GM23338 (cell line): ENCODE measurements around the gene HACD1. TPM values are rescaled to one million over a fixed set of nuclear protein-coding genes. Genes with fewer than 3 reads are reported as not detected.

Experiments used
- ATAC-seq: fragments of 200-7000 bp; cut with Tn5 transposase; 3 replicates; pipeline ENCODE4 v1.9.1; 2020
- DNase-seq: peaks from one replicate; pipeline ENCODE4 v3.0.0-alpha.2; 2015; ENCODE audit warnings: low spot score
- H2AFZ ChIP-seq: fragments of 200-600 bp; sonication (generic); 2 replicates; pipeline ENCODE4 v1.8.0; 2016; ENCODE audit warnings: antibody characterized with exemption, mild to moderate bottlenecking, moderate library complexity
- H3F3A ChIP-seq: fragments of 200-600 bp; sonication (generic); replicated peaks from 2 replicates; pipeline ENCODE4 v1.8.0; 2017; ENCODE audit warnings: antibody characterized with exemption, mixed run types, low read depth
- H3K27ac ChIP-seq: fragments of 200-600 bp; sonication (generic); 2 replicates; pipeline ENCODE4 v1.6.1; 2016; ENCODE audit warnings: low read depth
- H3K27me3 ChIP-seq: fragments of 200-600 bp; sonication (generic); 2 replicates; pipeline ENCODE4 v1.8.0; 2016; ENCODE audit warnings: mild to moderate bottlenecking, mixed run types, moderate library complexity; ENCODE audit not compliant: insufficient read depth
- H3K36me3 ChIP-seq: fragments of 200-600 bp; sonication (generic); 2 replicates; pipeline ENCODE4 v1.8.0; 2016; ENCODE audit warnings: mild to moderate bottlenecking; ENCODE audit not compliant: insufficient read depth
- H3K4me1 ChIP-seq: fragments of 200-600 bp; sonication (generic); 2 replicates; pipeline ENCODE4 v1.8.0; 2016; ENCODE audit warnings: mild to moderate bottlenecking, moderate library complexity; ENCODE audit not compliant: insufficient read depth
- H3K4me2 ChIP-seq: fragments of 200-600 bp; sonication (generic); 2 replicates; pipeline ENCODE4 v1.7.1; 2017; ENCODE audit warnings: mixed run types
- H3K4me3 ChIP-seq: fragments of 200-600 bp; sonication (generic); 2 replicates; pipeline ENCODE4 v1.6.1; 2016; ENCODE audit warnings: mixed run types
- H3K79me2 ChIP-seq: fragments of 200-600 bp; sonication (generic); replicated peaks from 2 replicates; pipeline ENCODE4 v1.8.0; 2017; ENCODE audit warnings: mild to moderate bottlenecking; ENCODE audit not compliant: insufficient read depth
- H3K9me2 ChIP-seq: fragments of 200-600 bp; sonication (generic); 2 replicates; pipeline ENCODE4 v1.8.0; 2017; ENCODE audit not compliant: insufficient read depth
- H4K20me1 ChIP-seq: fragments of 200-600 bp; sonication (generic); replicated peaks from 2 replicates; pipeline ENCODE4 v1.8.0; 2017; ENCODE audit warnings: mild to moderate bottlenecking; ENCODE audit not compliant: insufficient read depth
- H3K27ac Mint-ChIP-seq: 2 replicates; pipeline ENCODE4 v1.8.0; 2020; ENCODE audit warnings: inconsistent platforms, mild to moderate bottlenecking, moderate library complexity, mixed read lengths
- H3K27me3 Mint-ChIP-seq: 3 replicates; pipeline ENCODE4 v1.8.0; 2022; ENCODE audit warnings: low read depth, mild to moderate bottlenecking, moderate library complexity, mixed read lengths, inconsistent platforms; ENCODE audit not compliant: insufficient read depth, poor library complexity
- H3K36me3 Mint-ChIP-seq: 3 replicates; pipeline ENCODE4 v1.8.0; 2021; ENCODE audit warnings: low read depth, mild to moderate bottlenecking, inconsistent platforms, moderate library complexity, mixed read lengths
- H3K4me1 Mint-ChIP-seq: 3 replicates; pipeline ENCODE4 v1.8.0; 2020; ENCODE audit warnings: mild to moderate bottlenecking, inconsistent platforms, mixed read lengths
- H3K4me3 Mint-ChIP-seq: 3 replicates; pipeline ENCODE4 v1.8.0; 2021; ENCODE audit warnings: moderate library complexity, mild to moderate bottlenecking, inconsistent platforms, mixed read lengths
- H3K9me3 Mint-ChIP-seq: 3 replicates; pipeline ENCODE4 v1.8.0; 2020; ENCODE audit warnings: moderate library complexity, mild to moderate bottlenecking, inconsistent platforms, mixed read lengths
- EZH2 ChIP-seq: fragments of 200-600 bp; sonication (generic); IDR thresholded peaks from one replicate; pipeline ENCODE4 v1.8.0; 2017; ENCODE audit warnings: antibody characterized with exemption, mild to moderate bottlenecking, low read depth; ENCODE audit not compliant: unreplicated experiment
- NANOG ChIP-seq: IDR thresholded peaks from 2 replicates; pipeline ENCODE4 v1.6.1; 2016; ENCODE audit warnings: antibody characterized with exemption, borderline replicate concordance
- POLR2AphosphoS5 ChIP-seq: IDR thresholded peaks from 2 replicates; pipeline ENCODE4 v1.6.1; 2016; ENCODE audit warnings: antibody characterized with exemption, low read depth
- ZNF114 ChIP-seq: fragments of 250-450 bp; sonication (Bioruptor Pico); IDR thresholded peaks from 2 replicates; pipeline ENCODE4 v1.5.0; 2020; ENCODE audit warnings: mild to moderate bottlenecking, moderate library complexity
- ZNF331 ChIP-seq: fragments of 250-450 bp; sonication (Bioruptor Pico); IDR thresholded peaks from 2 replicates; pipeline ENCODE4 v1.5.0; 2020; ENCODE audit warnings: low read depth, mild to moderate bottlenecking, moderate library complexity
- polyA plus RNA-seq: library from polyadenylated mRNA; unstranded; fragments of >200 nt; fragmentation: Nextera tagmentation; extraction: Ambion mirVana; gene quantifications from 2 replicates; pipeline ENCODE4 v1.2.1, GENCODE V29; 2016
- total RNA-seq: library from RNA; depleted of rRNA; stranded (reverse); fragments of >200 nt; shearing (Covaris generic); gene quantifications from 2 replicates; pipeline ENCODE4 v1.2.3, GENCODE V29; 2014
- TF ChIP-seq, protein P1 (sequence below): fragments of 250-450 bp; sonication (Bioruptor Pico); IDR thresholded peaks from 2 replicates; pipeline ENCODE4 v1.5.0; 2020; ENCODE audit warnings: mild to moderate bottlenecking, moderate library complexity
- TF ChIP-seq, protein P2 (sequence below), 2 experiments: fragments of 200-600 bp in 1 of 2; sonication (generic) in 1 of 2; conservative IDR thresholded peaks; 2 replicates each; pipeline versions ENCODE4 v1.5.1 to v1.6.1; 2016 to 2017; ENCODE audit warnings: antibody characterized with exemption in 2 of 2, low read depth in 2 of 2, mild to moderate bottlenecking in 2 of 2, moderate library complexity in 1 of 2
- TF ChIP-seq, protein P3 (sequence below): IDR thresholded peaks from 2 replicates; pipeline ENCODE4 v1.6.1; 2016; ENCODE audit warnings: antibody characterized with exemption

Gene HACD1
- total and polyA plus RNA-seq, 2 experiments from 2014 or later = 32.2 to 66.2 TPM

- no peaks in the 10 kb centered on the region for H3K36me3 ChIP-seq
- H3K4me3 ChIP-seq = no peak overlapping the region
- Mint-ChIP-seq H3K27me3 (peaks cover 4% of the 10 kb centered on the region), H3K4me3 (no peak overlapping the region), H3K4me1 (no peaks in the 10 kb centered on the region; the same call in 2 of the 3 replicates), H3K36me3 (no peaks in the 10 kb centered on the region), H3K9me3 (no peaks in the 10 kb centered on the region), H3K27ac (no peak overlapping the region)
- H3K4me2 ChIP-seq = no peak overlapping the region
- no peak overlapping the region for H2AFZ ChIP-seq
- no peak overlapping the region for H3K27ac ChIP-seq
- H3K79me2 ChIP-seq = peaks cover 18% of the 10 kb centered on the region
- DNase-seq (peak; percentile 79), ATAC-seq (peak; percentile 83)
- H3K4me1 ChIP-seq = peaks cover 3% of the 10 kb centered on the region; the same call in 1 of the 2 replicates
- H4K20me1 ChIP-seq = no peaks in the 10 kb centered on the region
- TF ChIP-seq ZNF331 (CRISPR knock-in tag) (no peak), ZNF114 (no peak), POLR2AphosphoS5 (no peak), NANOG (no peak), EZH2 (no peak)
- TF ChIP-seq, protein P1, sequence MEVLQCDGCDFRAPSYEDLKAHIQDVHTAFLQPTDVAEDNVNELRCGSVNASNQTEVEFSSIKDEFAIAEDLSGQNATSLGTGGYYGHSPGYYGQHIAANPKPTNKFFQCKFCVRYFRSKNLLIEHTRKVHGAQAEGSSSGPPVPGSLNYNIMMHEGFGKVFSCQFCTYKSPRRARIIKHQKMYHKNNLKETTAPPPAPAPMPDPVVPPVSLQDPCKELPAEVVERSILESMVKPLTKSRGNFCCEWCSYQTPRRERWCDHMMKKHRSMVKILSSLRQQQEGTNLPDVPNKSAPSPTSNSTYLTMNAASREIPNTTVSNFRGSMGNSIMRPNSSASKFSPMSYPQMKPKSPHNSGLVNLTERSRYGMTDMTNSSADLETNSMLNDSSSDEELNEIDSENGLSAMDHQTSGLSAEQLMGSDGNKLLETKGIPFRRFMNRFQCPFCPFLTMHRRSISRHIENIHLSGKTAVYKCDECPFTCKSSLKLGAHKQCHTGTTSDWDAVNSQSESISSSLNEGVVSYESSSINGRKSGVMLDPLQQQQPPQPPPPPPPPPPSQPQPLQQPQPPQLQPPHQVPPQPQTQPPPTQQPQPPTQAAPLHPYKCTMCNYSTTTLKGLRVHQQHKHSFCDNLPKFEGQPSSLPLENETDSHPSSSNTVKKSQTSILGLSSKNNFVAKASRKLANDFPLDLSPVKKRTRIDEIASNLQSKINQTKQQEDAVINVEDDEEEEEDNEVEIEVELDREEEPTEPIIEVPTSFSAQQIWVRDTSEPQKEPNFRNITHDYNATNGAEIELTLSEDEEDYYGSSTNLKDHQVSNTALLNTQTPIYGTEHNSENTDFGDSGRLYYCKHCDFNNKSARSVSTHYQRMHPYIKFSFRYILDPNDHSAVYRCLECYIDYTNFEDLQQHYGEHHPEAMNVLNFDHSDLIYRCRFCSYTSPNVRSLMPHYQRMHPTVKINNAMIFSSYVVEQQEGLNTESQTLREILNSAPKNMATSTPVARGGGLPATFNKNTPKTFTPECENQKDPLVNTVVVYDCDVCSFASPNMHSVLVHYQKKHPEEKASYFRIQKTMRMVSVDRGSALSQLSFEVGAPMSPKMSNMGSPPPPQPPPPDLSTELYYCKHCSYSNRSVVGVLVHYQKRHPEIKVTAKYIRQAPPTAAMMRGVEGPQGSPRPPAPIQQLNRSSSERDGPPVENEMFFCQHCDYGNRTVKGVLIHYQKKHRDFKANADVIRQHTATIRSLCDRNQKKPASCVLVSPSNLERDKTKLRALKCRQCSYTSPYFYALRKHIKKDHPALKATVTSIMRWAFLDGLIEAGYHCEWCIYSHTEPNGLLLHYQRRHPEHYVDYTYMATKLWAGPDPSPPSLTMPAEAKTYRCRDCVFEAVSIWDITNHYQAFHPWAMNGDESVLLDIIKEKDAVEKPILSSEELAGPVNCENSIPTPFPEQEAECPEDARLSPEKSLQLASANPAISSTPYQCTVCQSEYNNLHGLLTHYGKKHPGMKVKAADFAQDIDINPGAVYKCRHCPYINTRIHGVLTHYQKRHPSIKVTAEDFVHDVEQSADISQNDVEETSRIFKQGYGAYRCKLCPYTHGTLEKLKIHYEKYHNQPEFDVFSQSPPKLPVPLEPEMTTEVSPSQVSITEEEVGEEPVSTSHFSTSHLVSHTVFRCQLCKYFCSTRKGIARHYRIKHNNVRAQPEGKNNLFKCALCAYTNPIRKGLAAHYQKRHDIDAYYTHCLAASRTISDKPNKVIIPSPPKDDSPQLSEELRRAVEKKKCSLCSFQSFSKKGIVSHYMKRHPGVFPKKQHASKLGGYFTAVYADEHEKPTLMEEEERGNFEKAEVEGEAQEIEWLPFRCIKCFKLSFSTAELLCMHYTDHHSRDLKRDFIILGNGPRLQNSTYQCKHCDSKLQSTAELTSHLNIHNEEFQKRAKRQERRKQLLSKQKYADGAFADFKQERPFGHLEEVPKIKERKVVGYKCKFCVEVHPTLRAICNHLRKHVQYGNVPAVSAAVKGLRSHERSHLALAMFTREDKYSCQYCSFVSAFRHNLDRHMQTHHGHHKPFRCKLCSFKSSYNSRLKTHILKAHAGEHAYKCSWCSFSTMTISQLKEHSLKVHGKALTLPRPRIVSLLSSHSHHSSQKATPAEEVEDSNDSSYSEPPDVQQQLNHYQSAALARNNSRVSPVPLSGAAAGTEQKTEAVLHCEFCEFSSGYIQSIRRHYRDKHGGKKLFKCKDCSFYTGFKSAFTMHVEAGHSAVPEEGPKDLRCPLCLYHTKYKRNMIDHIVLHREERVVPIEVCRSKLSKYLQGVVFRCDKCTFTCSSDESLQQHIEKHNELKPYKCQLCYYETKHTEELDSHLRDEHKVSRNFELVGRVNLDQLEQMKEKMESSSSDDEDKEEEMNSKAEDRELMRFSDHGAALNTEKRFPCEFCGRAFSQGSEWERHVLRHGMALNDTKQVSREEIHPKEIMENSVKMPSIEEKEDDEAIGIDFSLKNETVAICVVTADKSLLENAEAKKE (CRISPR knock-in tag) = no peak
- TF ChIP-seq, protein P2, sequence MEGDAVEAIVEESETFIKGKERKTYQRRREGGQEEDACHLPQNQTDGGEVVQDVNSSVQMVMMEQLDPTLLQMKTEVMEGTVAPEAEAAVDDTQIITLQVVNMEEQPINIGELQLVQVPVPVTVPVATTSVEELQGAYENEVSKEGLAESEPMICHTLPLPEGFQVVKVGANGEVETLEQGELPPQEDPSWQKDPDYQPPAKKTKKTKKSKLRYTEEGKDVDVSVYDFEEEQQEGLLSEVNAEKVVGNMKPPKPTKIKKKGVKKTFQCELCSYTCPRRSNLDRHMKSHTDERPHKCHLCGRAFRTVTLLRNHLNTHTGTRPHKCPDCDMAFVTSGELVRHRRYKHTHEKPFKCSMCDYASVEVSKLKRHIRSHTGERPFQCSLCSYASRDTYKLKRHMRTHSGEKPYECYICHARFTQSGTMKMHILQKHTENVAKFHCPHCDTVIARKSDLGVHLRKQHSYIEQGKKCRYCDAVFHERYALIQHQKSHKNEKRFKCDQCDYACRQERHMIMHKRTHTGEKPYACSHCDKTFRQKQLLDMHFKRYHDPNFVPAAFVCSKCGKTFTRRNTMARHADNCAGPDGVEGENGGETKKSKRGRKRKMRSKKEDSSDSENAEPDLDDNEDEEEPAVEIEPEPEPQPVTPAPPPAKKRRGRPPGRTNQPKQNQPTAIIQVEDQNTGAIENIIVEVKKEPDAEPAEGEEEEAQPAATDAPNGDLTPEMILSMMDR (conservative IDR thresholded peaks at IDR 0.05; ENCODE audit: low read depth in 2 of 2) = peak; percentile 85 to 97
- TF ChIP-seq, protein P3, sequence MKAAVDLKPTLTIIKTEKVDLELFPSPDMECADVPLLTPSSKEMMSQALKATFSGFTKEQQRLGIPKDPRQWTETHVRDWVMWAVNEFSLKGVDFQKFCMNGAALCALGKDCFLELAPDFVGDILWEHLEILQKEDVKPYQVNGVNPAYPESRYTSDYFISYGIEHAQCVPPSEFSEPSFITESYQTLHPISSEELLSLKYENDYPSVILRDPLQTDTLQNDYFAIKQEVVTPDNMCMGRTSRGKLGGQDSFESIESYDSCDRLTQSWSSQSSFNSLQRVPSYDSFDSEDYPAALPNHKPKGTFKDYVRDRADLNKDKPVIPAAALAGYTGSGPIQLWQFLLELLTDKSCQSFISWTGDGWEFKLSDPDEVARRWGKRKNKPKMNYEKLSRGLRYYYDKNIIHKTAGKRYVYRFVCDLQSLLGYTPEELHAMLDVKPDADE = no peak
- H3K9me2 ChIP-seq = no peaks in the 10 kb centered on the region
- H3K27me3 ChIP-seq = no peaks in the 10 kb centered on the region
- no peaks in the 10 kb centered on the region for H3F3A ChIP-seq
Observed at GRCh38 chr10:17607603-17608332, 9.4 kb downstream of the HACD1 start.
